Keratinocyte (primary cell): ENCODE measurements around the gene ADH6.

ENCODE experiments used
- EZH2 ChIP-seq: IDR thresholded peaks from one replicate; pipeline ENCODE4 v1.6.1; 2012; ENCODE audit warnings: inconsistent platforms, mild to moderate bottlenecking, low read length, moderate library complexity
- TF ChIP-seq, protein P1 (sequence below), 3 experiments: IDR thresholded peaks in 1 of 3; conservative IDR thresholded peaks in 1 of 3; optimal IDR thresholded peaks in 1 of 3; 2 replicates in 2 of 3; 3 replicates in 1 of 3; pipeline versions ENCODE3 to v1.5.1; 2011; ENCODE audit warnings: low read length in 3 of 3, mild to moderate bottlenecking in 3 of 3, moderate library complexity in 2 of 3, control low read depth in 1 of 3, inconsistent platforms in 1 of 3; ENCODE audit not compliant: insufficient read depth in 2 of 3; ENCODE audit errors: extremely low read depth in 1 of 3

- TF ChIP-seq, protein P1, sequence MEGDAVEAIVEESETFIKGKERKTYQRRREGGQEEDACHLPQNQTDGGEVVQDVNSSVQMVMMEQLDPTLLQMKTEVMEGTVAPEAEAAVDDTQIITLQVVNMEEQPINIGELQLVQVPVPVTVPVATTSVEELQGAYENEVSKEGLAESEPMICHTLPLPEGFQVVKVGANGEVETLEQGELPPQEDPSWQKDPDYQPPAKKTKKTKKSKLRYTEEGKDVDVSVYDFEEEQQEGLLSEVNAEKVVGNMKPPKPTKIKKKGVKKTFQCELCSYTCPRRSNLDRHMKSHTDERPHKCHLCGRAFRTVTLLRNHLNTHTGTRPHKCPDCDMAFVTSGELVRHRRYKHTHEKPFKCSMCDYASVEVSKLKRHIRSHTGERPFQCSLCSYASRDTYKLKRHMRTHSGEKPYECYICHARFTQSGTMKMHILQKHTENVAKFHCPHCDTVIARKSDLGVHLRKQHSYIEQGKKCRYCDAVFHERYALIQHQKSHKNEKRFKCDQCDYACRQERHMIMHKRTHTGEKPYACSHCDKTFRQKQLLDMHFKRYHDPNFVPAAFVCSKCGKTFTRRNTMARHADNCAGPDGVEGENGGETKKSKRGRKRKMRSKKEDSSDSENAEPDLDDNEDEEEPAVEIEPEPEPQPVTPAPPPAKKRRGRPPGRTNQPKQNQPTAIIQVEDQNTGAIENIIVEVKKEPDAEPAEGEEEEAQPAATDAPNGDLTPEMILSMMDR (optimal IDR thresholded peaks at IDR 0.05 in 1 of 3, IDR thresholded peaks at IDR 0.05 in 1 of 3, conservative IDR thresholded peaks at IDR 0.05 in 1 of 3; ENCODE audit: extremely low read depth in 1 of 3, insufficient read depth in 2 of 3, low read length in 3 of 3), result no peak
- TF ChIP-seq EZH2, result no peak
Observed at GRCh38 chr4:99201690-99202089, 17.4 kb downstream of the ADH6 start.
